Gastroesophageal sphincter (tissue), 4 donors: ENCODE data around the gene EHD1. TPM values are rescaled to one million over a fixed set of nuclear protein-coding genes. Genes with fewer than 3 reads are reported as not detected.

Experiments used
- ATAC-seq: fragments of 150-250 bp; one replicate; pipeline ENCODE4 v1.9.1; 2016; ENCODE audit warnings: mild to moderate bottlenecking, moderate library complexity
- H3K27ac ChIP-seq, 4 donors: fragments of 200-600 bp; sonication (generic) in 3 of 4; 1 replicate in 3 of 4; 2 replicates in 1 of 4; pipeline ENCODE4 v1.5.1; 2016 to 2019
- H3K27me3 ChIP-seq: fragments of 200-600 bp; sonication (generic); one replicate; pipeline ENCODE4 v1.5.1; 2019
- H3K36me3 ChIP-seq, 2 donors: fragments of 200-600 bp; sonication (generic); one replicate each; pipeline ENCODE4 v1.5.1; 2019; ENCODE audit warnings: control low read depth in 1 of 2
- H3K4me1 ChIP-seq, 3 donors: fragments of 200-600 bp; sonication (generic); 1 replicate in 2 of 3; 2 replicates in 1 of 3; pipeline ENCODE4 v1.5.1; 2016 to 2019; ENCODE audit warnings: control low read depth in 2 of 3
- H3K4me3 ChIP-seq, 2 donors: fragments of 200-600 bp; sonication (generic); one replicate each; pipeline ENCODE4 v1.5.1; 2019; ENCODE audit warnings: mild to moderate bottlenecking in 1 of 2, moderate library complexity in 1 of 2
- H3K9me3 ChIP-seq, 3 donors: fragments of 200-600 bp; sonication (generic); one replicate each; pipeline ENCODE4 v1.5.1; 2017 to 2019; ENCODE audit warnings: control low read depth in 2 of 3
- EP300 ChIP-seq: sonication (generic); formaldehyde crosslinking; IDR thresholded peaks from one replicate; pipeline ENCODE4 v1.6.1; 2017; ENCODE audit warnings: antibody characterized with exemption, mild to moderate bottlenecking
- POLR2A ChIP-seq, 2 donors: fragments of 450-650 bp; IDR thresholded peaks; one replicate each; pipeline ENCODE4 v1.6.1; 2017; ENCODE audit warnings: antibody characterized with exemption in 2 of 2, mild to moderate bottlenecking in 2 of 2, moderate library complexity in 1 of 2
- POLR2AphosphoS5 ChIP-seq: sonication (generic); formaldehyde crosslinking; IDR thresholded peaks from one replicate; pipeline ENCODE4 v1.6.1; 2017; ENCODE audit warnings: antibody characterized with exemption
- WGBS, 2 donors: methylation state at CpG; one replicate each; pipeline ENCODE4 v1.1.5; 2018; ENCODE audit warnings: low coverage in 1 of 2; 5-methylcytosine and 5-hydroxymethylcytosine counted together
- total RNA-seq, 4 donors: library from RNA; depleted of rRNA; stranded (reverse); fragments of >200 nt; gene quantifications; one replicate each; pipeline ENCODE4 v1.1.0, GENCODE V29; 2016
- TF ChIP-seq, protein P1 (sequence below), 4 experiments: fragments of 200-600 bp in 2 of 4; fragments of 450-650 bp in 2 of 4; sonication (generic) in 1 of 4; IDR thresholded peaks; one replicate each; pipeline ENCODE4 v1.5.1; 2017 to 2019; ENCODE audit warnings: antibody characterized with exemption in 4 of 4, mild to moderate bottlenecking in 2 of 4, moderate library complexity in 2 of 4

Gene EHD1
- total RNA-seq, 4 donors from 2014 or later: 92.1 to 188 (median 101) TPM

DNA sequence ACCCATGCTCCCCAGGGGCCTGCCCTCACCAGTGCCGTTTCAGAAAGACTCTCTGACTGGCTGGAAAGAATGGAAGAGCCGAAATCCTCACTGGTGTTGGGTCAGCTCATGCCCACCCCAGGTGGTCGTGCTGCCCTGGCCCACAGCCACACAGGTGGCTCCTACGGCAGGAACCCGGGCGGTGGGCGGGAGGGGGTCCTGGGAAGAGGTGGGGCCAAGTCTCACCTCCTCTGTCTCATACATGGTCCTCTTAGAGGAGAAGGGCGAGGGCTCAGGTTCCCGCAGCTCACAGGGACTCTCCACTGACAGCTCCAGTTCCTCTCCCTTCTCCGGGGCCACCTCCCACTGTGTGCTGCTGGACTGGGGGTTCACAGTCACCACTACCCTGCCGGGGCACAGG, 30.3 kb upstream of the EHD1 start:
- WGBS, 2 donors: 89% methylated on average over 5 of the region's 11 CpGs; no CpG with 5 or more reads in 1 of the 2 donors
- ATAC-seq: no peak
- H3K27me3 ChIP-seq: no peaks in the 10 kb centered on the region
- H3K4me3 ChIP-seq: no peak overlapping the region
- TF ChIP-seq EP300 (no peak), POLR2AphosphoS5 (no peak), POLR2A (IDR thresholded peaks at IDR 0.05) (no peak)
- TF ChIP-seq, protein P1, sequence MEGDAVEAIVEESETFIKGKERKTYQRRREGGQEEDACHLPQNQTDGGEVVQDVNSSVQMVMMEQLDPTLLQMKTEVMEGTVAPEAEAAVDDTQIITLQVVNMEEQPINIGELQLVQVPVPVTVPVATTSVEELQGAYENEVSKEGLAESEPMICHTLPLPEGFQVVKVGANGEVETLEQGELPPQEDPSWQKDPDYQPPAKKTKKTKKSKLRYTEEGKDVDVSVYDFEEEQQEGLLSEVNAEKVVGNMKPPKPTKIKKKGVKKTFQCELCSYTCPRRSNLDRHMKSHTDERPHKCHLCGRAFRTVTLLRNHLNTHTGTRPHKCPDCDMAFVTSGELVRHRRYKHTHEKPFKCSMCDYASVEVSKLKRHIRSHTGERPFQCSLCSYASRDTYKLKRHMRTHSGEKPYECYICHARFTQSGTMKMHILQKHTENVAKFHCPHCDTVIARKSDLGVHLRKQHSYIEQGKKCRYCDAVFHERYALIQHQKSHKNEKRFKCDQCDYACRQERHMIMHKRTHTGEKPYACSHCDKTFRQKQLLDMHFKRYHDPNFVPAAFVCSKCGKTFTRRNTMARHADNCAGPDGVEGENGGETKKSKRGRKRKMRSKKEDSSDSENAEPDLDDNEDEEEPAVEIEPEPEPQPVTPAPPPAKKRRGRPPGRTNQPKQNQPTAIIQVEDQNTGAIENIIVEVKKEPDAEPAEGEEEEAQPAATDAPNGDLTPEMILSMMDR (IDR thresholded peaks at IDR 0.05): no peak
- peaks cover 0 to 100% of the 10 kb centered on the region in 2 donors for H3K36me3 ChIP-seq
- H3K27ac ChIP-seq: no peak overlapping the region
- H3K4me1 ChIP-seq: no peaks in the 10 kb centered on the region
- no peaks in the 10 kb centered on the region for H3K9me3 ChIP-seq

DNA sequence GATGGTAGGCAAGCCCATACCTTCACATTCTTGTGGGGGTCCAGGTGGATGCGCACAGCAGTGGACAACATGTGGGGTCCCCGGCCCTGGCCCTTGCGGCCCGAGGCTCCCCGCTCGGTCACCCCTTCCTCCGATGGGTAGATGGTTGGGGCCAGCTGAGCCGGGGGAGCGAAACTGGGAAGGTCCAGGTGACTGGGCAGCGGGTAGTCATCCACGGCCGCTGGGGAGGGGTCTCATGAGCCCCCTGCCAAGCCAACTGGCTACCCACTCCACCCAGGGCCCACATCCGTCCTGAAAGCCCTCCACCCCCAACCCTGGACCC, 27.9 kb upstream of the EHD1 start:
- Histone ChIP-seq H3K36me3 (peaks cover 0 to 100% of the 10 kb centered on the region in 2 donors), H3K4me3 (no peak overlapping the region), H3K27me3 (no peaks in the 10 kb centered on the region), H3K9me3 (no peaks in the 10 kb centered on the region), H3K27ac (no peak overlapping the region), H3K4me1 (no peaks in the 10 kb centered on the region)
- WGBS, 2 donors: no CpG with 5 or more reads among the region's 13 CpGs
- ATAC-seq: no peak
- no peak for TF ChIP-seq POLR2AphosphoS5
- TF ChIP-seq EP300: no peak
- TF ChIP-seq, protein P1 (IDR thresholded peaks at IDR 0.05): no peak
- TF ChIP-seq POLR2A (IDR thresholded peaks at IDR 0.05): no peak

DNA sequence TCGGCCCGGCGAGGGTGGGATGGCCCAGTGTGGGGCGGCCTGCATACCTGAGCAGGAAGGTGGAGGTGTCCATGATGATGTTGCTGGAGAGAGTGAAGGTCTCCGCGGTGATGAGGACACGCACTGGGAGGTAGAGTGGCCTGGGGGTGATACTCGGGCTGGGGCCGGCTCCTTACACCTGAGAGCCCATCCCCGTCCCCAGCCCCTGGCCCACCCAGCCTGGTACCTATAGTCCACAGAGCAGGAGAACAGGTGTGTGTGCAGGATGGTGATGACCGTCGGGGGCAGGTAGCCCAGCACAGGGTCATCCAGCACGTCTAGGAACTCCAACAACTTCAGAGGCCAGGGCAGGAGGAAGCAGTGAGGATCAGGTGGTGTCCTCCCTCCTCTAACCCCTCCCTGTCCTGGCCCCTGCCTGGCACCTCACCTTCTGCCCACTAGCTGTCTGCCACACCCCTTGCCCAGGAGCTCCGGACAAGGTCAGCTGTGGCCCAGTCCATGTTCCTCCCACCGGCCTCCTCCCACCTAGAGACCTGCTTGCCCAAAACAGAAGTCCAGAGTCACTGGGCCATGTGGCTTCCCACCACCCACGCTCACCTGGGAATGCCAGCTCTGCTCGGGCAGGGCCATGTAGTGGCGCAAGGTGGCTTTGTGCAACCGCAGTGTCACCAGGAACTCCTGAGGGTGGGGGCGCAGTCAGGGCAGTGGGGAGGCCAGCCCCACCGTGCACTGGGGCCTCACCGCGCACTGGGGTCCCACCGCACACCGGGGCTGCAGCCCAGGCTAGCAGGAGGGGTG, 27.3 kb upstream of the EHD1 start:
- Histone ChIP-seq H3K27me3 (no peaks in the 10 kb centered on the region), H3K4me3 (no peak overlapping the region), H3K4me1 (no peaks in the 10 kb centered on the region), H3K36me3 (peaks cover 0 to 100% of the 10 kb centered on the region in 2 donors), H3K9me3 (no peaks in the 10 kb centered on the region), H3K27ac (no peak overlapping the region)
- WGBS, 2 donors: 90 to 91% methylated on average over 4 to 7 of the region's 25 CpGs
- no peak for ATAC-seq
- no peak for TF ChIP-seq POLR2A (IDR thresholded peaks at IDR 0.05)
- no peak for TF ChIP-seq EP300
- TF ChIP-seq POLR2AphosphoS5: no peak
- TF ChIP-seq, protein P1 (IDR thresholded peaks at IDR 0.05): no peak

DNA sequence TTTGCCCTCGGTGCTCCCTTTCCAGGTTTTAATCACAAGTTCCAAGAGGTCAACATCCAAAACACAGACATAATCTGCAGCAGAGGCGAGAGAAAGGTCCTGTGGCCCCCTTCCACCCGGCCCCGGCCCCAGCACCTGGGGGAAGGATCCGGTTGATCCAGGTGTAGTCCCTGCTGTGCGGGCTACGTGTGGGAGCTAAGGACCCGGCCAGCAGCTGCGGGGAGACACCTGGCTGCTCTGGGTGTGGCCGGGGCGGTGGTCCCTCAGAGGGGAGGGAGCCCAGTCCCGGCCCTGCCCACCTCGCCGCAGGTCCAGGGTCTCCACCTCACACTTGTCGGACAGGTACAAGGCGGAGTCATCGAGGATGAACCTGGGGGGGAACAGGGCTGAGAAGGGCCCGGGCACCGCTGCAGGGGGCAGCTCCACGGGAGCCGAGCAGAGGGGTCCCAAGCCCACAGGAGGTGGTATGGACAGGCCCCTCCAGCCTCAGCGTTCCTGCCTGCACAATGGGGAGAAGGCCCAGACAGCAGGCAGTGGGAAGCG, 24.9 kb upstream of the EHD1 start:
- Histone ChIP-seq H3K9me3 (no peaks in the 10 kb centered on the region), H3K4me1 (no peaks in the 10 kb centered on the region), H3K27me3 (no peaks in the 10 kb centered on the region), H3K4me3 (no peak overlapping the region), H3K36me3 (peaks cover 0 to 100% of the 10 kb centered on the region in 2 donors), H3K27ac (no peak overlapping the region)
- no peak for ATAC-seq
- TF ChIP-seq POLR2A (IDR thresholded peaks at IDR 0.05): no peak
- TF ChIP-seq, protein P1 (IDR thresholded peaks at IDR 0.05): no peak
- no peak for TF ChIP-seq POLR2AphosphoS5
- TF ChIP-seq EP300: no peak
- 100% methylated on average over 1 of the region's 23 CpGs; no CpG with 5 or more reads in 1 of the 2 donors for WGBS, 2 donors
